Regular cardiac myocyte (primary cell): ENCODE measurements around the gene IRF6. TPM values are rescaled to one million over a fixed set of nuclear protein-coding genes. Genes with fewer than 3 reads are reported as not detected.

Experiments
- total RNA-seq: library from RNA; depleted of rRNA; stranded (reverse); fragments of >200 nt; gene quantifications from 2 replicates; pipeline ENCODE4 v1.2.3, GENCODE V29; 2014

IRF6 gene
- 0.19 and 0.85 TPM in 2 replicates for total RNA-seq

DNA sequence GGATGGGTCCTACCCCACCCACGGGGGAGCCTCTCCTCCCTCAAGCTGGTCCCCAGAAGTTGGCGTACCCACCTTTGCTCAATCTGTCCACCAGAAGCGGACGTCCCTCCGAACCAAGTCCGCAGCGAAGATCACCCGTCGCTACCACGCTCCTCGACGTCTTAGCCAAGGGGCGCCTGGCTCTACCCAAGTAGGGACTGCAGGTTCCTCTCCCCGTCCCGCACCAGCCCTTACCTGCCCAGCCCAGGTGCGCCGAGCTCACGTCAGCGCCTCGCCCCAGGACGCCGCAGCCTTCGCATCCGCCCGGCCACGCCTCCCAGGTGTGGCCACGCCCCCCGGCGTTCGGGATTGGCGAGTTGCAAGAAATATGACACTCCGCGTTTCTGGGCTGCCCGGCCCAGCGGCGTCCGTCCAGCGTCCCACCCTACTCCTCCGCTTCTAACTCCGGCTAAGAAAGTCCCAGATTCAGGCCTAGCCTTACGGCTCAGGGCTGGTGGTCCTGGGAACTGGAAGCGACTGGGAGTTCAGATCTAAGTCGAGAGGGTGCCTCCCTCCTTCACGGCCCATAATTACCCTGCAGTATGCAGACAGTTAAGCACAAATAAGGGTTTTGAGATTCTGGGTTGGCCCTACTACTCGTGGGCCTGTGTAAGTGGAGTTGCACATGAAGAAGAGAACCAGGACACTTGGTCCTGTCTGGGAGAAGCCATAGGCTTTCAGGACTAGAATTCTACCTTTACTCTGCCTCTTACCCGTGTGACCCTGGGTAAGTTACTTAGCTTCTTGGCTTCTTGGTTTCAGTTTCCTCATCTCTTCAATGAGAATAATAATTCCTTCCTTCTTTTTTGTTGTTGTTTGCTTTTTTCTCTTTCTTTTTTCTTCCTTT is at the start of gene IRF6:
Gene IRF6, minus strand, starts transcription at position 268 of the 886 bp plus-strand sequence. CDS start 4,729 bp downstream, outside the sequence.

DNA sequence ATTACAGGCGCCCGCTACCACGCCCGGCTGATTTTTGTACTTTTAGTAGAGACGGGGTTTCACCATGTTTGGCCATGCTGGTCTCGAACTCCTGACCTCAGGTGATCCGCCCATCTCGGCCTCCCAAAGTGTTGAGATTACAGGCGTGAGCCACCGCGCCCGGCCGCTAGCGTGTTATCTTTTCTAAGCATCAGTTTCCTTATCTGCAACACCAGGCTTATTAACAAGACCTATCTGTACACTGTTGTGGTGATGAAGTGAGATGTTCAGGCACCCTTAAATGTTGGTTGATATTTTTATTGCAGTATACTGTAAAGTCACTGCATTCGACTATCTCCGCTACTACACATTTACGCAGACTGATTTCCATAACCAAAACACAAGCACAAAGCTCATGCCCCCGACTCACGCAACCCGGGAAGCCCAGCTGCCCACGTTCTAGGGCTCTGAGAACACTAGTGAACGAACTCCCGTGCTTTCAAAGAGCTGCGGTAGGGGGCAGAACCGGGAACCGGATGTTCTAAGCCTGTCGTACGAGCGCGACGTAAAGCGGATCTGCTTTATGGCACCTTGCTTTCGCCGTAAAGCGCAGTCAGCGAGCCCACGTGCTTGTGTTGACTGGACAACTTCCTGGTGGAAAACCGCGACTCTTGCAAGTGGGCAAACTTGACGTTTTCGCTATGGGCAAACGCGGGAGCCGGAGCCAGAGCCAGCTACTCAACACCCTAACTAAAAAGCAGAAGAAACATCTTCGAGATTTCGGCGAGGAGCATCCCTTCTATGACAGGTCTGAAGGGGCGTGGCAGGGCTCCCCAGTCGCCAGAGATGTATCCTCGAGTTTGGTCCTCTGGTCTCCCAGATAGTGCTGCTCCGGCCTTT is 21.7 kb upstream of the IRF6 start, which contains the start of gene UTP25:
Gene UTP25, plus strand, starts transcription at position 589 of the 879 bp plus-strand sequence. Its CDS starts 92 bp downstream, at position 681.

DNA sequence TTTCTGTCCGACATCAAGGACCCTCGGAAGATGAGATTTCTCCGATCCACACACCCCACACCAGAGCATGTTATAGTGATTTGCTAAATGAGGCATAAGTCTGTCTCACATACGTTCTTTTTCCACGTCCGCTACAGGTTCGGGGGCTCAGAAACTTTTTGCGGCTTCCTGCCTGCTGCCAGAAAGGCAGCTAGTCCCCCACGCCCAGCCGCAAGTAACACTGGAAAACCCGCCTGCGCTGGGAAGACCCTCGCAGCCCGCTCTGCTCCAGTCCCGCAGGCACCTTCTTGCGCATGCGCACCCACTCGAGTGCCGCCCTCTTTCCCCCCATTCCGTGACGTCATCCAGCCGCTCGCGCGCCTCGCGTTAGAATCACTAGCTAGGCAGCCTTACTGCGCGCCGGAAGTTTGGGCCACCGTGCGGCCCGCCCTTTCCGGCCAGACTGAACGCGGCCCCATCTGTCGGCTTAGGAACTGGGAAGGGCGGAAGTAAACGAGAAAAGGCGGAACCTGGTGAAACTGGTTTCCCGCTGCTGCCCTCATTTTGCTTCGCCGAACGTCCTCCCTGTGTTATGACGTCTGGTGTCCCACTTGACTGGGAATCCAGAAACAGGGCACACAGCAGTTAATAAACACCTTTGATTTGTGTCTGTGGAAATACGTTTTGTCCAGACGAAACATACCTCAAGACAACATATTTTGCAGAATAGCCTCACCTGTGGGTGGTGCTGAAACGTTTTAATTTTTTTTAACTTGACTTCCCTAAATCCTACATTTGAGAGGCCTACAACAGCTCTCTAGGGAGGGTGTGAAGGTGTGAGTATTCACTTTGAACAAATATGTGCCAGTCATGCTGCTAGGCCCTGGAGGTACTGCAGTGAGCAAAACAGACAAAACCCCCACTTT is 21.4 kb downstream of the IRF6 start, which contains the start of gene C1orf74:
Gene C1orf74, minus strand, starts transcription at position 295 of the 905 bp plus-strand sequence. CDS start 925 bp downstream, outside the sequence.

DNA sequence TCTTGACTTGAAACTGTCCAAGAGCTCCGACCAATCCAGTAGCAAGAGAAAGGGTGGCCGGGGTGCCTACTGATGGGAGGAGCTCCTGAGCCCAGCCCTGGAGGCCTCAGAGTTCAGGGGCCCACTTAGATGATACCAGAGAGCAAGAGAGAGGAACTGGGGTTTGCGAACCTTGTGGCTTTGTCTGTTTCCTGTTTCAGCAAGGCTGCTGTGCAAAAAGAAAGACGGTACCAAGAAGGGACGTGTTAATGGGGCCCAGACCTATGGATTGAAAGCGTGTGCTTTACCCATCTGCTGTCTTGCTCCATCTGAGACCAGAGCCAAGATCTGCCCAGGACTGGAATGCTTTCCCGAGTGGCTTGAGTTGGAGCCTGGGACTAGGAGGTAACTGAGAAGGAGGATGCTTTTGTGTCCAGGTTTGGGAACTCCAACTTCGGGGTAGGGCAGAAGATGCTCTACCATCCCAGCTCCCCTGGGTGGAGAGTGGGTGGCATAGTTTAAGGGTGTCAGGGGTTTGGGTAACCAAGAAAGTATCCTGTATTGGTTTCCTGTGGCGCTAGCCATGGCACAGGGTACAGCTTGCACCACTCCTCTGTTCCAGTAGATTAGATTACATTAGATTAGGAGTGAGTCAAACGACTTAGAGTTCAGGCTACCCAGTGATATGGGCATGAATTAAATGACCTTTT is 49.9 kb downstream of the IRF6 start, which contains the start of gene TRAF3IP3:
Gene TRAF3IP3, plus strand, starts transcription at position 128 of the 689 bp plus-strand sequence. CDS start 3,987 bp downstream, outside the sequence.

Other genes starting within 250 kb of the IRF6 start
- gene CAMK1G, start 222.4 kb downstream of the IRF6 start, total RNA-seq = 0.77 and 0.85 TPM in 2 replicates
- 3.5 and 11.3 TPM in 2 replicates for gene LAMB3, start 153.7 kb downstream of the IRF6 start, total RNA-seq
- gene G0S2, start 130.7 kb downstream of the IRF6 start, total RNA-seq = 10.4 and 34.1 TPM in 2 replicates
- 0.77 and 6.8 TPM in 2 replicates for gene HSD11B1, start 101.3 kb downstream of the IRF6 start, total RNA-seq
- not detected in 2 replicates for gene TRAF3IP3, start 50.1 kb downstream of the IRF6 start, total RNA-seq
- 3.7 and 4.2 TPM in 2 replicates for gene C1orf74, start 21.6 kb downstream of the IRF6 start, total RNA-seq
- 10.9 and 13.2 TPM in 2 replicates for gene UTP25, start 21.8 kb upstream of the IRF6 start, total RNA-seq
- 1.2 and 2.0 TPM in 2 replicates for gene SYT14, start 132.1 kb upstream of the IRF6 start, total RNA-seq